NB4 (cell line): ENCODE results near the gene SEMA4A.

ENCODE experiments used
- DNase-seq: peaks from one replicate; pipeline ENCODE4 v3.0.0; 2010; ENCODE audit warnings: low read depth
- H3K4me3 ChIP-seq: one replicate; pipeline ENCODE4 v1.5.1; 2011; ENCODE audit warnings: mild to moderate bottlenecking, low read depth, low read length, moderate library complexity
- CTCF ChIP-seq: IDR thresholded peaks from one replicate; pipeline ENCODE4 v1.5.1; 2012; ENCODE audit warnings: low read depth, low read length
- MYC ChIP-seq: IDR thresholded peaks from 2 replicates; pipeline ENCODE4 v1.6.1; 2011; ENCODE audit warnings: low read depth, low read length
- POLR2A ChIP-seq: IDR thresholded peaks from 2 replicates; pipeline ENCODE4 v1.6.1; 2011; ENCODE audit warnings: mild to moderate bottlenecking; ENCODE audit not compliant: insufficient read length; ENCODE audit errors: extremely low read depth
- TF ChIP-seq, protein P1 (sequence below): IDR thresholded peaks from 2 replicates; pipeline ENCODE4 v1.6.1; 2011; ENCODE audit warnings: low read depth, low read length

The SEMA4A gene

DNA sequence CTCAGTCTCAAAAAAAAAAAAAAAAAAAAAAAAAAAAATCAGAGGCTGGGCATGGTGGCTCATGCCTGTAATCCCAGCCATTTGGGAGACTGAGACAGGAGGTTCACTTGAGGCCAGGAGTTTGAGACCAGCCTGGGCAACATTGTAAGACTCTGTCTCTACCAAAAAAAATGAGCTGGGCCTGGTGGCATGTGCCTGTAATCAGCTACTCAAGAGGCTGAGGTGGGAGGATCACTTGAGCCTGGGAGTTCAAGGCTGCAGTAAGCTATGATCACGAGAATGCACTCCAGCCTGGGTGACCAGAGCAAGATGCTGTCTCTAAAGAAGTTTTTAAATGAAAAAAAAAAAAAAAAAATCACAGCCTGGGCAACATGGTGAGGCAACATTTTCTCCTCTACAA lies 10.3 kb downstream of the SEMA4A start:
- DNase-seq = no peak
- TF ChIP-seq MYC (no peak), POLR2A (no peak), CTCF (no peak)
- TF ChIP-seq, protein P1, sequence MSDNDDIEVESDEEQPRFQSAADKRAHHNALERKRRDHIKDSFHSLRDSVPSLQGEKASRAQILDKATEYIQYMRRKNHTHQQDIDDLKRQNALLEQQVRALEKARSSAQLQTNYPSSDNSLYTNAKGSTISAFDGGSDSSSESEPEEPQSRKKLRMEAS = no peak
- H3K4me3 ChIP-seq = no peak overlapping the region

DNA sequence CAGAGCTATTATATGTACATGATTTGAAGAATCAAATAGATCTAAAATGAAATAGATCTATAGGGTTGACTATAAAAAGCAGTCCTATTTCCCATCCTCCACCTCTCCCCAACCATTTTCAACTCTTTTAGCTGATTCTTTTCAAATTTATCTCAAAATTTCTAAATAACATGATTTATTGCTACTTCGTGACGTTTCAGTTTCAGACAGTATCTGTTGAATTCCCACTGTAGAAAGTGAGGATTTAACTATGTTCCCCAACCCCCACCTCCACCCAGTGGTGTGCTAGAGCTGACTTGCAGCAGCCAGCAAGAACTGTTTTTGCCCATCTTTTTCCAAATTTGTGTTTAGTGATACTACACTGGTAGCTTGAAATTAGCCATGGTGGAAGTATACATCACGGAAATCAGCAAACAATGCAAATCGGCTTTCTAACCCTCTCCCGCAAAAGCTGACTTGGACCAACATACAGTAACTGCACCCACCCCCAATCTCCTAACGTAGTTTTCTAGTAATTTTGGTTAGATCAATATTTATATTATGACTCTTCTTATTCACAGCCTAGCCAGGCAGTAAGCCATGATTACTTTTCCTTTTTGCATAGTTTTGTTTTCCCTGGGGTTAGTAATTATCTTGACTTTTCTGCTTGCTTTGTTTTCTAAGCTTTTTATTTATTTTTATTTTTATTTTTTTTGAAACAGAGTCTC lies 10.9 kb downstream of the SEMA4A start:
- H3K4me3 ChIP-seq = no peak overlapping the region
- DNase-seq = no peak
- TF ChIP-seq, protein P1 = no peak
- TF ChIP-seq MYC (no peak), CTCF (no peak), POLR2A (no peak)

DNA sequence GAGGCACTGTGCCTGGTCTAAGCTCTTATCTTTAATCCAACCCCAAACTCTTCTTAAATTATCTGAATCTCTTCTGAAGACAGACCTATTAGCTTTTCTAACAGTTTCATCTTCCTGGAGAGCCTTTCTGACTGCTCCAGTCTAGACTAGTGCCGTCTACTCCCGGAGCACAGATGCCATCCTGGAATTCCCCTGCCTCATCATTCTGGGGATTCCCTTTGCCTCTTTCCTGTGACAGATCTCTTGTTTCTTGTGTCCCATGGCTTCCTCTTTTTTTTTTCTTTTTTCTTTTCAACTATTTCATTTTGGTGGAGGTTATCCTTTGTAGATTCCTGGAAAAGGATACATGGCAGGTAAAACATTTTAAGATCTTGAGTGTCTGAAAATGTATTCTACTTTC lies 11.7 kb downstream of the SEMA4A start:
- no peak overlapping the region for H3K4me3 ChIP-seq
- DNase-seq = no peak
- TF ChIP-seq MYC (no peak), POLR2A (no peak), CTCF (no peak)
- TF ChIP-seq, protein P1 = no peak

GRCh38 chr1:156167536-156167935 lies 14.2 kb downstream of the SEMA4A start:
- no peak overlapping the region for H3K4me3 ChIP-seq
- no peak for TF ChIP-seq MYC
- TF ChIP-seq, protein P1 = no peak
- TF ChIP-seq POLR2A = no peak
- TF ChIP-seq CTCF = no peak
- no peak for DNase-seq

DNA sequence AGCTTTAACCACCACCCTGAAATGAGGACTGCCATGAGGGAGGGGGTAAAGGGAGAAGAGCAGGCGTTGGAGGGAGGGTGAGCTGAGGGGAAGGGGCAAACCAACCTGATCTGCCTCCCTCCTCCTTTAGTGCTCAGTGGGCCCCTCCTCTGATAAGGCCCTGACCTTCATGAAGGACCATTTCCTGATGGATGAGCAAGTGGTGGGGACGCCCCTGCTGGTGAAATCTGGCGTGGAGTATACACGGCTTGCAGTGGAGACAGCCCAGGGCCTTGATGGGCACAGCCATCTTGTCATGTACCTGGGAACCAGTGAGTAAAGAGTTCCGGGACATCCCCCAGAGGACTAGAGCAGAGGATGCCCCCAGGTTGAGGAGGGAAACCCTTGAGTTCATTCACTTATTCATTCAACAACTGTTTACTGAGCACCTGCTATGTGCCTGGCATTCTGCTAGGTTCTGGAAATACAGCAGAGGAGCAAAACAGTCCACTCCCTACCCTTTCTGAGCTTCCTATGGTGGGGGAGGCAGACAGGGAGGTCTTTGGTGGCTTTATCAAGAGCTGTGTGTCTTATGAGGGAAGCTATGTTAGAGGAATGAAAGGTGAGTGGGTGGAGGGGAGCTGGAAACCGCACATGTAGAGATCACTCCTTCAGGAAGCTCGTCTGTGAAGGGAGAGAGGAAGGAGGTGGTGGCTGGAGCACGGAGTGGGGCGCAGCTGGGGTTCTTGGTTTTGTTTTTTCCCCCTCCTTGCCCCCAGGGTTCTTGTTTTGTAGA lies 19.5 kb downstream of the SEMA4A start:
- DNase-seq = no peak
- H3K4me3 ChIP-seq = no peak overlapping the region
- TF ChIP-seq, protein P1 = no peak
- TF ChIP-seq MYC (no peak), CTCF (no peak), POLR2A (no peak)
